GM23338 (cell line): ENCODE results near the gene NRP1. TPM values are rescaled to one million over a fixed set of nuclear protein-coding genes. Genes with fewer than 3 reads are reported as not detected.

Experiments used
- ATAC-seq: fragments of 200-7000 bp; cut with Tn5 transposase; 3 replicates; pipeline ENCODE4 v1.9.1; 2020
- DNase-seq: peaks from one replicate; pipeline ENCODE4 v3.0.0-alpha.2; 2015; ENCODE audit warnings: low spot score
- H2AFZ ChIP-seq: fragments of 200-600 bp; sonication (generic); 2 replicates; pipeline ENCODE4 v1.8.0; 2016; ENCODE audit warnings: antibody characterized with exemption, mild to moderate bottlenecking, moderate library complexity
- H3F3A ChIP-seq: fragments of 200-600 bp; sonication (generic); replicated peaks from 2 replicates; pipeline ENCODE4 v1.8.0; 2017; ENCODE audit warnings: antibody characterized with exemption, mixed run types, low read depth
- H3K27ac ChIP-seq: fragments of 200-600 bp; sonication (generic); 2 replicates; pipeline ENCODE4 v1.6.1; 2016; ENCODE audit warnings: low read depth
- H3K27me3 ChIP-seq: fragments of 200-600 bp; sonication (generic); 2 replicates; pipeline ENCODE4 v1.8.0; 2016; ENCODE audit warnings: mild to moderate bottlenecking, mixed run types, moderate library complexity; ENCODE audit not compliant: insufficient read depth
- H3K36me3 ChIP-seq: fragments of 200-600 bp; sonication (generic); 2 replicates; pipeline ENCODE4 v1.8.0; 2016; ENCODE audit warnings: mild to moderate bottlenecking; ENCODE audit not compliant: insufficient read depth
- H3K4me1 ChIP-seq: fragments of 200-600 bp; sonication (generic); 2 replicates; pipeline ENCODE4 v1.8.0; 2016; ENCODE audit warnings: mild to moderate bottlenecking, moderate library complexity; ENCODE audit not compliant: insufficient read depth
- H3K4me2 ChIP-seq: fragments of 200-600 bp; sonication (generic); 2 replicates; pipeline ENCODE4 v1.7.1; 2017; ENCODE audit warnings: mixed run types
- H3K4me3 ChIP-seq: fragments of 200-600 bp; sonication (generic); 2 replicates; pipeline ENCODE4 v1.6.1; 2016; ENCODE audit warnings: mixed run types
- H3K79me2 ChIP-seq: fragments of 200-600 bp; sonication (generic); replicated peaks from 2 replicates; pipeline ENCODE4 v1.8.0; 2017; ENCODE audit warnings: mild to moderate bottlenecking; ENCODE audit not compliant: insufficient read depth
- H3K9me2 ChIP-seq: fragments of 200-600 bp; sonication (generic); 2 replicates; pipeline ENCODE4 v1.8.0; 2017; ENCODE audit not compliant: insufficient read depth
- H4K20me1 ChIP-seq: fragments of 200-600 bp; sonication (generic); replicated peaks from 2 replicates; pipeline ENCODE4 v1.8.0; 2017; ENCODE audit warnings: mild to moderate bottlenecking; ENCODE audit not compliant: insufficient read depth
- H3K27ac Mint-ChIP-seq: 2 replicates; pipeline ENCODE4 v1.8.0; 2020; ENCODE audit warnings: inconsistent platforms, mild to moderate bottlenecking, moderate library complexity, mixed read lengths
- H3K27me3 Mint-ChIP-seq: 3 replicates; pipeline ENCODE4 v1.8.0; 2022; ENCODE audit warnings: low read depth, mild to moderate bottlenecking, moderate library complexity, mixed read lengths, inconsistent platforms; ENCODE audit not compliant: insufficient read depth, poor library complexity
- H3K36me3 Mint-ChIP-seq: 3 replicates; pipeline ENCODE4 v1.8.0; 2021; ENCODE audit warnings: low read depth, mild to moderate bottlenecking, inconsistent platforms, moderate library complexity, mixed read lengths
- H3K4me1 Mint-ChIP-seq: 3 replicates; pipeline ENCODE4 v1.8.0; 2020; ENCODE audit warnings: mild to moderate bottlenecking, inconsistent platforms, mixed read lengths
- H3K4me3 Mint-ChIP-seq: 3 replicates; pipeline ENCODE4 v1.8.0; 2021; ENCODE audit warnings: moderate library complexity, mild to moderate bottlenecking, inconsistent platforms, mixed read lengths
- H3K9me3 Mint-ChIP-seq: 3 replicates; pipeline ENCODE4 v1.8.0; 2020; ENCODE audit warnings: moderate library complexity, mild to moderate bottlenecking, inconsistent platforms, mixed read lengths
- CREB1 ChIP-seq: fragments of 250-450 bp; sonication (Bioruptor Pico); IDR thresholded peaks from 2 replicates; pipeline ENCODE4 v1.5.0; 2020; ENCODE audit warnings: low read depth, mild to moderate bottlenecking, moderate library complexity
- CTCF ChIP-seq, 2 experiments: fragments of 200-600 bp in 1 of 2; sonication (generic) in 1 of 2; conservative IDR thresholded peaks; 2 replicates each; pipeline versions ENCODE4 v1.5.1 to v1.6.1; 2016 to 2017; ENCODE audit warnings: antibody characterized with exemption in 2 of 2, low read depth in 2 of 2, mild to moderate bottlenecking in 2 of 2, moderate library complexity in 1 of 2
- ETS1 ChIP-seq: IDR thresholded peaks from 2 replicates; pipeline ENCODE4 v1.6.1; 2016; ENCODE audit warnings: antibody characterized with exemption
- EZH2phosphoT487 ChIP-seq: fragments of 200-600 bp; sonication (generic); IDR thresholded peaks from one replicate; pipeline ENCODE4 v1.8.1; 2018; ENCODE audit warnings: antibody characterized with exemption; ENCODE audit not compliant: unreplicated experiment
- NANOG ChIP-seq: IDR thresholded peaks from 2 replicates; pipeline ENCODE4 v1.6.1; 2016; ENCODE audit warnings: antibody characterized with exemption, borderline replicate concordance
- POLR2AphosphoS5 ChIP-seq: IDR thresholded peaks from 2 replicates; pipeline ENCODE4 v1.6.1; 2016; ENCODE audit warnings: antibody characterized with exemption, low read depth
- ZNF114 ChIP-seq: fragments of 250-450 bp; sonication (Bioruptor Pico); IDR thresholded peaks from 2 replicates; pipeline ENCODE4 v1.5.0; 2020; ENCODE audit warnings: mild to moderate bottlenecking, moderate library complexity
- ZNF331 ChIP-seq: fragments of 250-450 bp; sonication (Bioruptor Pico); IDR thresholded peaks from 2 replicates; pipeline ENCODE4 v1.5.0; 2020; ENCODE audit warnings: low read depth, mild to moderate bottlenecking, moderate library complexity
- polyA plus RNA-seq: library from polyadenylated mRNA; unstranded; fragments of >200 nt; fragmentation: Nextera tagmentation; extraction: Ambion mirVana; gene quantifications from 2 replicates; pipeline ENCODE4 v1.2.1, GENCODE V29; 2016
- total RNA-seq: library from RNA; depleted of rRNA; stranded (reverse); fragments of >200 nt; shearing (Covaris generic); gene quantifications from 2 replicates; pipeline ENCODE4 v1.2.3, GENCODE V29; 2014

Gene NRP1
- total and polyA plus RNA-seq, 2 experiments from 2014 or later, result 2.9 to 3.5 TPM

- Histone ChIP-seq H3K4me2 (no peak overlapping the region), H3F3A (no peaks in the 10 kb centered on the region), H3K79me2 (no peaks in the 10 kb centered on the region), H3K27ac (no peak overlapping the region), H3K4me3 (no peak overlapping the region), H2AFZ (no peak overlapping the region), H3K27me3 (no peaks in the 10 kb centered on the region), H3K4me1 (no peaks in the 10 kb centered on the region), H3K36me3 (no peaks in the 10 kb centered on the region), H4K20me1 (no peaks in the 10 kb centered on the region), H3K9me2 (no peaks in the 10 kb centered on the region)
- Mint-ChIP-seq H3K4me1 (peaks cover 3% of the 10 kb centered on the region), H3K27ac (no peak overlapping the region), H3K4me3 (no peak overlapping the region), H3K27me3 (peaks cover 3% of the 10 kb centered on the region), H3K36me3 (no peaks in the 10 kb centered on the region), H3K9me3 (no peaks in the 10 kb centered on the region)
- ATAC-seq (no peak), DNase-seq (no peak)
- TF ChIP-seq POLR2AphosphoS5 (no peak), EZH2phosphoT487 (no peak), ZNF331 (CRISPR knock-in tag) (no peak), ETS1 (no peak), CTCF (conservative IDR thresholded peaks at IDR 0.05; ENCODE audit: low read depth in 2 of 2) (no peak), CREB1 (no peak), ZNF114 (CRISPR knock-in tag) (no peak)
These were observed 84.7 kb downstream of the NRP1 start for GRCh38 chr10:33249659-33250345.

GRCh38 chr10:33249137-33249536 lies 85.3 kb downstream of the NRP1 start:
- no peak for ATAC-seq
- H3K4me1 ChIP-seq, result no peaks in the 10 kb centered on the region
- Mint-ChIP-seq H3K9me3 (no peaks in the 10 kb centered on the region), H3K4me1 (no peaks in the 10 kb centered on the region; the same call in 2 of the 3 replicates), H3K4me3 (no peak overlapping the region), H3K27me3 (peaks cover 3% of the 10 kb centered on the region), H3K36me3 (no peaks in the 10 kb centered on the region), H3K27ac (no peak overlapping the region)
- TF ChIP-seq ZNF331 (CRISPR knock-in tag), result no peak
- TF ChIP-seq EZH2phosphoT487, result no peak
- TF ChIP-seq NANOG, result no peak
- H3K36me3 ChIP-seq, result no peaks in the 10 kb centered on the region
- no peaks in the 10 kb centered on the region for H4K20me1 ChIP-seq
- H3K27ac ChIP-seq, result no peak overlapping the region
- no peaks in the 10 kb centered on the region for H3K27me3 ChIP-seq
- no peaks in the 10 kb centered on the region for H3F3A ChIP-seq
- no peaks in the 10 kb centered on the region for H3K79me2 ChIP-seq
- DNase-seq, result no peak
- H3K4me2 ChIP-seq, result no peak overlapping the region
- H3K4me3 ChIP-seq, result no peak overlapping the region
- no peak overlapping the region for H2AFZ ChIP-seq
- H3K9me2 ChIP-seq, result no peaks in the 10 kb centered on the region
